Esophagus squamous epithelium (tissue), 5 donors: ENCODE measurements around the gene CLOCK. TPM values are rescaled to one million over a fixed set of nuclear protein-coding genes. Genes with fewer than 3 reads are reported as not detected.

Experiments
- DNase-seq: peaks from one replicate; lab custom pipeline; 2025; lab: John Stamatoyannopoulos, UW
- H3K27ac ChIP-seq, 4 donors: fragments of 200-600 bp; sonication (generic); one replicate each; pipeline ENCODE4 v1.5.1; 2016 to 2019; ENCODE audit warnings: mild to moderate bottlenecking in 1 of 4
- H3K27me3 ChIP-seq, 4 donors: fragments of 200-600 bp; sonication (generic); 1 replicate in 3 of 4; 2 replicates in 1 of 4; pipeline versions ENCODE4 v1.5.1 to v1.6.0; 2017 to 2021; ENCODE audit warnings: antibody characterized with exemption in 1 of 4
- H3K36me3 ChIP-seq, 3 donors: fragments of 200-600 bp; sonication (generic); one replicate each; pipeline ENCODE4 v1.5.1; 2016 to 2019
- H3K4me1 ChIP-seq, 3 donors: fragments of 200-600 bp; sonication (generic); one replicate each; pipeline ENCODE4 v1.5.1; 2017 to 2019
- H3K4me3 ChIP-seq, 4 donors: fragments of 200-600 bp; sonication (generic); 1 replicate in 3 of 4; 2 replicates in 1 of 4; pipeline ENCODE4 v1.5.1; 2016 to 2019; ENCODE audit warnings: mild to moderate bottlenecking in 2 of 4, moderate library complexity in 1 of 4
- H3K9me3 ChIP-seq, 3 donors: fragments of 200-600 bp; sonication (generic); one replicate each; pipeline ENCODE4 v1.5.1; 2016 to 2019
- CTCF ChIP-seq, 6 experiments: fragments of 450-650 bp in 4 of 6; fragments of 200-600 bp in 2 of 6; sonication (generic) in 2 of 6; IDR thresholded peaks; one replicate each; pipeline ENCODE4 v1.5.1; 2016 to 2019; ENCODE audit warnings: antibody characterized with exemption in 6 of 6, mild to moderate bottlenecking in 4 of 6, moderate library complexity in 4 of 6
- POLR2A ChIP-seq, 4 donors: fragments of 450-650 bp; IDR thresholded peaks; one replicate each; pipeline ENCODE4 v1.6.1; 2017; ENCODE audit warnings: antibody characterized with exemption in 4 of 4, mild to moderate bottlenecking in 4 of 4, moderate library complexity in 3 of 4
- WGBS, 2 donors: methylation state at CpG; one replicate each; pipeline ENCODE4 v1.1.5; 2018; 5-methylcytosine and 5-hydroxymethylcytosine counted together
- intact Hi-C: fragments of 100-400 bp; cut with DNase I; formaldehyde crosslinking; loops from one replicate; pipeline ENCODE4 v1.15.0; 2022
- total RNA-seq, 4 donors: library from RNA; depleted of rRNA; stranded (reverse); fragments of >200 nt; gene quantifications; one replicate each; pipeline ENCODE4 v1.1.0, GENCODE V29; 2016
- donor health status: DM: yes; HTN: yes; CAD: no.

The CLOCK gene
- total RNA-seq, 4 donors from 2014 or later: 15.2 to 39.3 (median 32.6) TPM

GRCh38 chr4:55517526-55518229 lies 29.0 kb downstream of the CLOCK start:
- no peak for DNase-seq
- Histone ChIP-seq H3K9me3 (no peaks in the 10 kb centered on the region), H3K4me1 (peaks cover 0 to 8% (median 0%) of the 10 kb centered on the region in 3 donors), H3K27me3 (no peaks in the 10 kb centered on the region), H3K4me3 (no peak overlapping the region), H3K36me3 (no peaks in the 10 kb centered on the region), H3K27ac (no peak overlapping the region)
- intact Hi-C loops: no loop called here
- no peak for TF ChIP-seq POLR2A (IDR thresholded peaks at IDR 0.05)
- no peak for TF ChIP-seq CTCF (IDR thresholded peaks at IDR 0.05)
- 82 to 92% methylated on average over 2 of the region's 2 CpGs for WGBS, 2 donors

GRCh38 chr4:55512922-55513571 lies 33.7 kb downstream of the CLOCK start:
- Histone ChIP-seq H3K9me3 (no peaks in the 10 kb centered on the region), H3K27me3 (no peaks in the 10 kb centered on the region), H3K36me3 (peaks cover 0 to 17% (median 0%) of the 10 kb centered on the region in 3 donors), H3K4me1 (no peaks in the 10 kb centered on the region), H3K4me3 (no peak overlapping the region), H3K27ac (no peak overlapping the region)
- DNase-seq: no peak
- 85 to 93% methylated on average over 1 of the region's 1 CpG for WGBS, 2 donors
- intact Hi-C loops: no loop called here
- TF ChIP-seq CTCF (IDR thresholded peaks at IDR 0.05) (no peak), POLR2A (IDR thresholded peaks at IDR 0.05) (no peak)

GRCh38 chr4:55512077-55512476 lies 34.6 kb downstream of the CLOCK start:
- Histone ChIP-seq H3K4me1 (no peaks in the 10 kb centered on the region), H3K4me3 (no peak overlapping the region), H3K36me3 (peaks cover 0 to 27% (median 0%) of the 10 kb centered on the region in 3 donors), H3K27ac (no peak overlapping the region), H3K27me3 (no peaks in the 10 kb centered on the region), H3K9me3 (no peaks in the 10 kb centered on the region)
- intact Hi-C loops: no loop called here
- WGBS, 2 donors: 89 to 96% methylated on average over 1 of the region's 1 CpG
- TF ChIP-seq CTCF (IDR thresholded peaks at IDR 0.05) (no peak), POLR2A (IDR thresholded peaks at IDR 0.05) (no peak)
- no peak for DNase-seq

GRCh38 chr4:55510685-55511084 lies 36.0 kb downstream of the CLOCK start:
- Histone ChIP-seq H3K4me1 (no peaks in the 10 kb centered on the region), H3K27me3 (no peaks in the 10 kb centered on the region), H3K4me3 (no peak overlapping the region), H3K36me3 (peaks cover 0 to 39% (median 0%) of the 10 kb centered on the region in 3 donors), H3K27ac (no peak overlapping the region), H3K9me3 (no peaks in the 10 kb centered on the region)
- intact Hi-C loops: no loop called here
- TF ChIP-seq POLR2A (IDR thresholded peaks at IDR 0.05) (no peak), CTCF (IDR thresholded peaks at IDR 0.05) (no peak)
- no peak for DNase-seq

- H3K9me3 ChIP-seq: no peaks in the 10 kb centered on the region
- intact Hi-C loops: no loop called here
- 48 to 53% methylated on average over 3 of the region's 3 CpGs for WGBS, 2 donors
Measured at GRCh38 chr4:55509266-55509665, 37.4 kb downstream of the CLOCK start.

More at GRCh38 chr4:55509266-55509665, 37.4 kb downstream of the CLOCK start:
- peaks cover 0 to 50% (median 0%) of the 10 kb centered on the region in 3 donors for H3K36me3 ChIP-seq
- H3K27me3 ChIP-seq: no peaks in the 10 kb centered on the region
- H3K4me1 ChIP-seq: no peaks in the 10 kb centered on the region
- H3K27ac ChIP-seq: no peak overlapping the region
- no peak for TF ChIP-seq POLR2A (IDR thresholded peaks at IDR 0.05)
- TF ChIP-seq CTCF (IDR thresholded peaks at IDR 0.05): no peak
- no peak overlapping the region for H3K4me3 ChIP-seq
- DNase-seq: no peak
